Hepatic stellate cell (primary cell): ENCODE results near the gene EML6.
"Not testable (repeated sequence)": the region's sequence is repeated elsewhere in the genome, so short reads cannot be mapped to it uniquely, and the experiment has no call there.

Source experiments
- DNase-seq: peaks from one replicate; pipeline ENCODE4 v3.0.0; 2011; ENCODE audit warnings: low spot score

Gene EML6

DNA sequence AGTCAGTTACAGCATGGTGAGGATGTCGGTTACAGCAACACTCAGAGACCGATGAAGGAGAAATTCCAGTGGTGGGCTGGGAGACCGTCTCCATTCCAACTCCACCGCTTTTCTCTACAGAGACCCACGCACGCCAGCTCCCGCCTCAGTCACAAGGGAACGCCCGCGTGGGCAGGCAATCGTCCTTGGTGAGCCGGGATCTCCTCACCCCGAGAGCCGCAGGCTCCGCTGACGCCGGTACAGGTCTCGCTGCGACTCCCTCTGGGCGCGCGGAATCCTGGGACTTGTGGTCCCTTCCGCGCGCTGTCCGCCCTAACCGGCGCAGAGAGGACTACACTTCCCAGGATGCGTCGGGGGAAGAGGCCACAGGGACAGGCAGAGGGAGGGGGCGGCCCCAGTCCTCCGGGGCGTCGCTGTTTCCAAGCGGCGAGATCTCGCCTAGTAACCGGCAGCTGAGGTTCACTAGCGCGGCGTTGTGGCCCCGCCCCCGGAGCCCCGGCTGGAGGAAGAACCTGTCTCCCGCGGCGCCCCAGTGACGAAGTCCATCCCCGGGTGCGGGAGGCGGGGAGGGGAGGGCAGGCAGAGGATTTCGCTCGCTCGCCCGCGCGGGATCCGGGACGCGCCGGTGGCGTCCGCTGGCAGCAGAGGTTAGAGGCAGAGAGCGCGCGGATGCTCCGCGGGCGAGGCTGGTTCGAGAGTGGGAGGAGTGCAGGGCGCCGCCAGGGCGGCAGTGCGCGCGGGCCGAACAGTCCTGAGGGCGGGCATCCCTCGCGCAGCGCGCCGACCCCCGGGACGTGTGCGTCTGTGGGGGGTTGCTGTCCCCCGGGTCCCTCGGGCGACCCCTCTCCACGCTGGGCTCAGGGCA, at the start of gene EML6:
TSS of gene EML6 (plus strand) at position 532 of the 865 bp plus-strand sequence. CDS start 1,400 bp downstream, outside the sequence.
- peak; percentile 98 for DNase-seq

DNA sequence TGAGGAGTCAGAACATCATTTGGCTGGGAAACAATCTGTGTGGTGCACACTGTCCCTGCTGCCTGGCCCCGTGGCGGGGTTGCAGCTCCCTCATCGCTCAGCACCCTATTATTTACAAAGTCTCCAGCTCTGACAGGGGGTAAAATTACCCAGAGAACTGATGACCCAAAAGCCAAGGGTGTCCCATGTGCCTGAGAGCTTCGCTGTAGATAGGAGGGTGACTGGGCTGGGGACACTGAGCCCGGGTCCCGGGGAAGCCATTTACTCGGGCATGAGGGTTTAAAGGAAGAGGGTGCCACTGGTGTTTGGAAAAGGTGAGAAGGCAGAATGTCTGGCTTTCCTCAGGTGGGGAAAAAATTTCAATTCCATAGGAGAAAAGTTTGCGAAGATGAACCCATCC, 48.2 kb upstream of the EML6 start:
- DNase-seq: no peak

DNA sequence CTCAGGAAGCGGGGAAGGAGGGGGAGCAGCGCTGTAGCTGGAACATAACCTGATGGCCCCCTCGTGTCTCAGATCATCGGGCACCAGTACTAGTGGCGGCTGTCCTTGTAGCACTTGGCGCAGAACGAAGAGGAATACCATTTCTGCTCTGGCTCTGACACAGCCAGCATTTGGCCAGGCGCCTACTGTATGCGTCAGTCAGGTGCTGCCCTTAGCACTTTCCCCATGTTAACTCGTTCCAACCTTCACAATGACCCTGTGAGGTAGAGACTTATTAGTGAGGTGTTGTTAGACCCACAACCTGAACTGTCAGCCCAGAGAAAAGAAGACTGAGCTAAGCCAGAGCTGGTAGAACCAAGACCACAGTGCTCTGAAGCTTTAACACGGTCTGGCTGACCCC, 47.7 kb upstream of the EML6 start:
- no peak for DNase-seq

DNA sequence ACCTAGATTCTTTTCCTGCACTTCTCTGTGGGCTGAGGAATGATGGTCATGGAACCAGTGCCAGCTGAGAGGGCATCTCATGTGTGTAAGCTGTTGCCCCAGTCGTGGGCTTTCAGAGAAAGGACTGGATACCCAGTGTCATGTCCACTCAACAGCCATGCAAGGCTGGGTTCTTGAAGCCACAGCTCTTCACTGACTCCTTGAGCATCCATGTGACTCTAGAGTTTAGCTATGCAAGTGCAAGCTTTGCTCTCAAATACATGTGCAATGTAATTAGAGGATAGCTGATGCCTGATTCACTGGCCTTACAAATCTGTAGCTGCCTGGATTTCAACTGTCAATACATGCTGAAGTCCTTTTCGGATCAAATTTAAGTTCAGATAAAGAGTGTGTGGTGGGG, 46.8 kb upstream of the EML6 start:
- DNase-seq: peak; percentile 27

DNA sequence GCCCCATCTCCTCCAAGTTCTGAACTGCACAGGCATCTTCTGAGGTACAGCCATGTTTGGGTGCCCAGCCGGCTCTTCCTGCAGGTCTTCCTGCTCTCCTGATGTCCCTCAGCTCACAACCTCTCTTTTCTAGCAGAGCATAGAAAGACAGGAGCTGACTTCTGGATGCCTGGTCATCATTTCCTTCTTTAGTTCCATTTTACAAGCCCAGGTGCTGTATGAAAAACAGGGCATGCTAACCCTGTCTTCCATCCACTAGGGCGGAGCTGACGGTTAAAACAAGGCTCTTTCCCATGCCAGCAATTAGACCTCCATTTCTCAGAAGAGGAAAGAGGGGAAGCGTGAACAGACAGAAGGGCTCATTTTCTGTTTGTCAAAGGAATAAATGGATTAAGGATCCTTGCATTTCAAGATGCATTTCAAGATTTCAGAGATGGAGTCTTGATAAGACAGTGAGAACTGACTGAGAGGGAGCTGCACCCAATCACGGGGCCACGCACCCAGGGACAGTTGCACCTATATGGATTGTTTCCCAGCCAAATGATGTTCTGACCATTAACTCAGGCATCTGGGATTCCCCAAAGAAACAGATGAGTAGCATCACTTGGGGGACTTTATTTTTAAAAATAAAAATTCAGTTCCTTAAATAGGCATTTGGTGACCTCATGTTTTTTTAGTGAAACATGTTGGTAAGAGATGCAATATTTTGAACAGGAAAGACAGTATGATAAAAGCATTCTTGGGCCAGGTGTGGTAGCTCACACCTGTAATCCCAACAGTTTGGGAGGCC, 45.8 kb upstream of the EML6 start:
- DNase-seq: no peak

DNA sequence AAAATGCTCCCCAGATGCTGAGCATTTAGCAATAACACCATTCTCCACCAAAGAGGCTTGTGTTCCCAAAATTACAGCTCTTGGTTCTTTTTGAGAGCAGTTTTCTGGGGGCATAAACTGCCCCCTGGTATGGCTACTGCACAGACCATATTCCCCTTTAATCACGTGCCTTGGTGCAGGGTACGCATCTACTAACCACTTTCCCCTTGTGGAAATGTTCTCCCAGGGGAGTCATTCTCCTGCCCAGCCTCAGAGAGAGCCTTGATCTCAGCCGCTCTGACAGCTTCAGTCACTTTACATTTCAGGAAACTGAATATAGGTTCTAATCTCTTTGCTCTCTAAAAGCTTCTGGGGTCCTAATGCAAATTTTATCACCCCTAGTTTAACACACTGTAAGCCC, 44.7 kb upstream of the EML6 start:
- no peak for DNase-seq

DNA sequence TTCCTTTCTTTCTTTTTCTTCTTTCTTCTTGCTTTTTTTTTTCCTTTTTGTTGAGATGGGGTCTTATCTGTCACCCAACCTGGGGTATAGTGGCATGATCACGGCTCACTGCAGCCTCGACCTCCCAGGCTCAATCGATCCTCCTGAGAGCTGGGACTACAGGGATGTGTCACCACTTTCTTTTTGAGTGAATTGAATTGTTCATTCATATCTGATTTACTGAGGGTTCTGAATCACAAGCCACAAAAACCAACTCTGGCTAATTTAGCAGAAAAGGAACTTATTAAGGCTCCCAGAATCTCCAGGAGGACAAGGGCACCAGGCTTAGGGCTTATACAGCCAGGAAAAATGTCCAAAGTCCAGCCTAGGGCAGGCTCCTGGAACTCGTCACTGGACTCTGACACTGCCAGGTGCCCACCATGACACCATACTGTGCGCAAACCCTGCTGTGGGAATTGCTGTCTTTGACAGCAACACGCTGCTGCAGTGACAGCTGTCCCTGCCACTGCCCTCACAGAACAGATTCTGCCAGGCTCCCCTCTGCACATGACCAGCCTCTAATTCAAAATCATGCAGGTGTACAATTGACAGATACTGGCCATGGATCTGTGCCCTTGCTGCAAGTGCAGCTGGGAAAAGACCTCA, 42.9 kb upstream of the EML6 start:
- no peak for DNase-seq

DNA sequence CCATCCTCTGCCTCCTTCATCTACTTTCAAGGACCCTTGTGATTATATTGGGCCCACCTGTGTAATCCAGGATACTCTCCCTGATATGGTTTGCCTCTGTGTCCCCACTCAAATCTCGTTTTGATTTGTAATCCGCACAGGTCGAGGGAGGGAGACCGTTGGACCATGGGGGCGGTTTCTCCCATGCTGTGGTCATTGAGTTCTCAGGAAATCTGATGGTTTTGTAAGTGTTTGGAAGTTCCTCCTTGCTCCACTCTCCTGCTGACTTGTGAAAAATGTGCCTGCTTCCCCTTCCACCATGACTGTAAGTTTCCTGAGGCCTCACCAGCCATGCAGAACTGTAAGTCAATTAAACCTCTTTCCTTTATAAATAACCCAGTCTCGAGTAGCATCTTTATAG, 42.0 kb upstream of the EML6 start:
- DNase-seq: no peak

DNA sequence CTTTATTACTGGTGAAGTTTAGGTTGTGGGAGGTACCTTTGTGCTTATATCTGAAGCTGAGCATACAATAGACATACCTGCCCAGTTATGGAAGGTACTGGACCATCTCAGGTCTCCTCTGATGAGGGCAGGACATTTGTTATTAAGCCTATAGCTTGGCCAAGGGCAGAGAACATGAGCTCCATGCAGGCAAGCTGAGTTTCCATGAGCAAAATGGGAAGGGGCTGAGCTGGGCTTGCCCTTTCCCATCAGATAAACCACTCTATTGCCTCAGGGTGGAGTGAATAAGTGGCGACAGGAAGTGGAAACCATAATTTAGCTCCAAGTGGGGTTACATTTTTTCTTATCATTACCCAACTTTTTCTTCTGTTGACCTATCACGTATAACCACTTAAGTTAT, 39.9 kb upstream of the EML6 start:
- DNase-seq: no peak

DNA sequence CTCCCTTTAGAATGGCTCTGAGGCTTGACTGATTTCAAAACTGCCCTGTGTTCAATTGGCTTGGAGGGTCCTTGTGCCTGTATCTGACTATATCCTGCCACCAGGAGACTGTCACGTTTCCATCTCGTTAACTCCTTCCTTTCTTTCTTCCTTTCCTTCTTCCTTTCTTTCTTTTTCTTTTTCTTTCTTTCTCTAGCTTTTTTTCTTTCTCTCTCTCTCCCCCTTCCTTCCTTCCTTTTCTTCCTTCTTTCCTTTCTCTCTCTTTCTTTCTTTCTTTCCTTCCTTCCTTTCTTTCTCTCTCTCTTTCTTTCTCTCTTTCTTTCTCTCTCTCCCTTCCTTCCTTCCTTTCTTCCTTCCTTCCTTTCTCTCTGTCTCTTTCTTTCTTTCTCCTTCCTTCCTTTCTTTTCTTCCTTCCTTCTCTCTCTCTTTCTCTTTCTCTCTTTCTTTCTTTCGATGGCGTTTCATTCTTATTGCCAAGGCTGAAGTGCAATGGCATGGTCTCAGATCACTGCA, 38.1 kb upstream of the EML6 start:
- no peak for DNase-seq

DNA sequence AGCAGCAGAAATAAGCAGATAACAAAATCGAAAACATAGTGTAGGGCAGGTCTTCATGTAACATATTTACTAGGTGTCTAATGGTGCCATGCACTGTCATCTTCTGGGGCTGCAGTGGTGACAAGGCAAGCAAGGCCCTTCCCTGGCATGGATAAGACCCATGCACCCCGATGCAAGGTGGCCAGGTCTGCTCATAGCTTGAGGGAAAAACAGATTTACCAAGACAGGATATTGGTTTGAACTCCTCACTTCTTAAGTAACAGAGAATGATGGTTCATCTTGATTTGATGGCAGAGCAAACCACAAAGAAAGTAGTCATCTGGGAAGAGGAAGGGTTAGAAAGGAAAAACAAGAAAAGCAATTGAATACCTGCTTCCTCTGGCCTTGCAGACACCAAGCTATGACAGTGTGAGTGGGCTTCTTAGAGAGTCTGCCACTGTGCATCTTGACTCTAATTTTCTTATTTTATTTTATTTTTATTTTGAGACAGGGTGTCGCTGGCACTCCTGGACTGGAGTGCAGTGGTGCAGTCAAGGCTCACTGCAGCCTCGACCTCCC, 35.8 kb upstream of the EML6 start:
- DNase-seq: no peak

DNA sequence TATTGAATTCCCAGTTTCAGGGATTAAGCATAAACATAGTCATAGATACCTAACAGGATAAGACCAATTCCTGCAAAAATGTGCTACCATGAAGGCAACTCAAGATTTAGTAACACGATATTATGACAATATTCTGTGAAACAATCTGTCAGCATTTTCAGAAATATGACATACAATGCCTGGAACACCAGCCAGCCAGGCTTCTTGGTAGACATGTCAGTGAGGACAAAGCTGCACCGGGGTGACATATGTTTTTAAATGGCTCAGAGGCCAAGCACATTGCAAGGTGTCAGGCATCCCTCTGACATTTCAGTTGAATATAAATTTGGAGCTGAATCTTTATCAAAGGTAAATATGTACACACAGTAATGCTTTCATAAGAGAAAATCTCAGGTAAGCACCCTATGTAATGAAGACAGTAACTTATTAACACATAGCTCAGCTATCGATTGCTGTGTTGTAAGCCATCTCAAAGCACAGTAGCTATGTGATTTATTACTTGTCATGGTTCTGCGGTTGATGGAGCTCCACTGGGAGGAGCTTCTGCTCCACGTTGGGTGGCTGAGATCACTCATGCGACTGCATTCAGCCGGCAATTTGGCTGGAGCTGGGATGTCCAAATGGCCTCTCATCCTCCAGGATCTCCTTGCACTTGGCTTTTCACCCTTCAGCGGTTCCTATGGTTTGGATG, 31.9 kb upstream of the EML6 start:
- no peak for DNase-seq

DNA sequence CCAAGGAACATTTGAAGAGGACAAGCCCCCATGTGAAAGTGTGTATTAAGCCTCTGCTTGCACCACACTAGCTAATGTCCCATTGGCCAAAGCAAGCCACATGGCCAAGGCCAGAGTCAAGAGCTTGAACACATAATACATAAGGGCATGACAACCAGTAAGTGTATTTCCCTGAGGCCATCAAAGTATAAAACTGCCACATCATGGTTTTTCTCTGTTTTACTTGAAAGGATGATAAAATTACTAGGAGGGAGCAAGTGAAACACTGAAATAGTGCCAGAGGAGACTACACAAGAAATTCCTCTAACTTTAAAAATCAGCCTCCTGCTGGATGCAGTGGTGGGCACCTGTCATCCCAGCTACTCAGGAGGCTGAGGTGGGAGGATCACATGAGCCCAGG, 30.9 kb upstream of the EML6 start:
- DNase-seq: no peak

DNA sequence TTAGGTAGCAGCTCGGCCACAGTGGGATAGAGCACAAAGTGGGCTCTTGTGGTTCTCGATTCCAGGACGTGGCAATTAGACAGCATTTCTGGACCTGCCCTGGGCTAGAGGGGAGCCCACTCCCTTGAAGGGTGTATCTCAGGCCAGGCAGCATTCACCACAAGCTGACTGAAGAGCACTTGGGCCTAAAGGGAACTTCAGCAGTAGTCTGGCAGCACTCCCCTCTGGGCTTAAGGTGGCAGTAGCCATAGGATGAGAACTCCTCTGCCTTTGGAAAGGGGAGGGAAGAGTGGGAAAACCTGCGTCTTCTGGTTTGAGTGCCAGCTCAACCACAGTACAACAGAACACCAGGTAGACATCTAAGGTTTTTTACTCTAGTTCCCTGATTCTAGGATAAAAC, 28.1 kb upstream of the EML6 start:
- DNase-seq: no peak

DNA sequence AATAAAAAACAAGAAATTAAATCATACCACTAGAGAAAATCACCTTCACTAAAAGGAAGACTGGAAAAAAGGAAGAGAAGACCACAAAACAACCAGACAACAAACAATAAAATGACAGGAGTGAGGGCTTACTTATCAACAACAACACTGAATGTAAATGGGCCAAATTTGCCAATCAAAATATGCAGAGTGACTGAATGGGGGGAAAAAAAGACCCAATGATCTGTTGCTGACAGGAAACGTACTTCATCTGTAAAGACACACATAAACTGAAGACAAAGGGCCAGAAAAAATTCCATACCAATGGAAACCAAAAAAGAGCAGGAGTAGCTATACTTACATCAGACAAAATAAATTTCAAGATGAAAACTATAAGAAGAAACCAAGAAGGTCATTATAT, 25.5 kb upstream of the EML6 start:
- no peak for DNase-seq

DNA sequence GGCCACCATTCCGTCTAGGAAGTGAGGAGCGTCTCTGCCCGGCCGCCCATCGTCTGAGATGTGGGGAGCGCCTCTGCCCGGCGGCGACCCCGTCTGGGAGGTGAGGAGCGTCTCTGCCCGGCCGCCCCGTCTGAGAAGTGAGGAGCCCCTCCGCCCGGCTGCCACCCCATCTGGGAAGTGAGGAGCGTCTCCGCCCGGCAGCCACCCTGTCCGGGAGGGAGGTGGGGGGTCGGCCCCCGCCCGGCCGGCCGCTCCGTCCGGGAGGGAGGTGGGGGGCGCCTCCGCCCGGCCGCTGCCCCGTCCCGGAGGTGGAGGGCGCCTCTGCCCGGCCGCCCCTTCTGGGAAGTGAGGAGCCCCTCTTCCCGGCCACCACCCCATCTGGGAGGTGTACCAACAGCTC, 24.5 kb upstream of the EML6 start:
- not testable (repeated sequence) for DNase-seq

DNA sequence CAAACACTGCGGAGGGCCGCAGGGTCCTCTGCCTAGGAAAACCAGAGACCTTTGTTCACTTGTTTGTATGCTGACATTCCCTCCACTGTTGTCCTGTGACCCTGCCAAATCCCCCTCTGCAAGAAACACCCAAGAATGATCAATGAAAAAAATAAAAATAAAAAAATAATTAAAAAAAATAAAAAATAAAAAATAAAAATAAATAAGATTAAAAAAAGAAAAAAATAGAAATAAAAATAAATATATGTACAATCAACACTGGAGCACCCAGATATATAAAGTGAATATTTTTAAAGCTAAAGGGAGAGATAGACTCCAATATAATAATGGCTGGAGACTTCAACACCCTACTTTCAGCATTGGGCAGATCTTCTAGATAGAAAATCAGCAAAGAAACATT, 23.8 kb upstream of the EML6 start:
- DNase-seq: no peak

DNA sequence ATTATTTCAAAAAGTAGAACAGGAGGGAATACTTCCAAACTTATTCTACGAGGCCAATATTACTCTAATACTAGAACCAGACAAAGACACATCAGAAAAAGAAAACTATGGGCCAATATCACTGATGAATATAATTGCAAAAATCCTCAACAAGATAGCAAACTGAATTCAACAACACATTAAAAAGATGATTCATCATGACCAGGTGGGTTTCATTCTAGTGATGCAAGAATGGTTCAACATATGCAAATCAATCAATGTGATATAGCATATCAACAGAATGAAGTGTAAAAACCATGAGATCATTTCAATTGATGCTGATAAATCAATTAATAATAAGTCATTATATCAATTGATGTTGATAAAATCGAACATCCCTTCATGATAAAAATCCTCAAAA, 22.4 kb upstream of the EML6 start:
- no peak for DNase-seq

DNA sequence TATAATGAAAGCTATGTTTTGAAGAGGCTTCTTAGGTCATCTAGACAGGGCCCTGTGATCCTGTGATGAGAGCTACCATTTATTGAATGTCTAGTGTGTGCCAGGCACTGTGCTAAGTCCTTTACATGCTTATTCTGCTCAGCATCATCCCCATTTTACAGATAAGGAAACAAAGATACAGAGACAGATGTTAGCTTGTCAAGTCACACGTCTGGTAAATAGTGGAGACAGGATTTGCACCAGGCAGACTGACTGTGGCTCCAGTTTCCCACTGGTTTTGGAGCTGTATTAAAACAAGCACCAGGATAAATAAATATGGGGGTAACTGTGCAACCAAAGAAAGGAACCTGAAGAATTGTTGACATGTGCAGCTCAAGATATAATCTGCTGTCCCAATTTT, 19.2 kb upstream of the EML6 start:
- no peak for DNase-seq

DNA sequence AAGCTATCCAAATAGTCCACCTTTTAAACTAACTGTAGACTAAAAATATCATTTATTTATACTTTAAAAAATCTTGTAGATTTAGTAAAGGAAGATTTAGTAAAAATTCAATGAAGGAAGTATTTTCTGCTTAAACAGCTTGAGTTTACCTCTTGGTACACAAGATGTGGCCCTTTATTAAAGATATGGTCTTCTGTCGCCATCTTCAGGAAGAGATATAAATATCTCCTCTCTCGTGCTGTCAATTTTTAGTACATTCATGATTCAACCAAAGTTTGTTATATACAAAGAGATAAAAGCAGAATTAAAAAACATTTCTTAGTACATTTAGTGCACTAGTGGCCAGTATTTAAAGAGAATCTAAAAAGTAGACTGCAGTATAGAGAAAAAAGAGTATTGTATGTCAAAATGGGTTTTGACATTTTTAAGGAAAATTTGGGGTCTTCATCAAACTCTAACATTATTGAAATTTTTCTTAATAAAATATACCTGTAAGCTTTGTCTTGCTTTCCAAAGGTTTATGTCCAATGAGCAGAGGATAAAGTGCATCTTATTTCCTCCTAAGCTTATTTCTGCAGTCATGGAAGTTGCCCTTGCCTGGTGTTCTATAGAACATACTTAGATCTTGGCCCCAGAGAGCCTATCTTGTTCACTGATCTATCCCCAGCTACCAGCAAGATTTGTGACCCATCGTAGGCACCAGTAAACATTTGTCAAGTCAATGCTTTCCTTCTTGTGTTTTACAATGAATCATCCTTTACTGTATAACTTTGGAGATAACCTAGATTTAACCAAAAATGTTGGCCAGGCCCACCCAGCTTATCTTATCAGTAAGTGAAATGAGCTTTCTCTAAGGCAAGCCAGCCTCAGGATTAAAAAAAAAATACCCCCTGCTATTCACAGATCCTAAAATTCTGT, 18.5 kb upstream of the EML6 start:
- DNase-seq: peak; percentile 41

DNA sequence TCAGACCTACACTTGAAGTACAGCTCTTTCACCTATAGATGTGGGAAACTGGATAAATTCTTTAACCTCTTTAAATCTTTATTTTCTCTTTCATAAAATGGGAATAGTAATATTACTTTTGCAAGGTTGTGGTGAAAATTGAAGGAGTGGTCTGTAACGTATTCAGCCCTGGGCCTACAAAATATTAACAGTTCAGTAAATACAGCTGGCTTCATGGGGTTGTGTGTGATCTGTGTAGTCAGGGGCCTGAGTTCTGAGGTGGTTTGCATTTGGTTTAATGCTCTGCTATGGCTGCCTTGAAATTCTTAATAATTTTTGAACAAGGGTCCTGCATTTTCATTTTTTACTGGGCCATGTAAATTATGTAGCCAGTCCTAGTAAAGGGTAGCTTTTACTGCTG, 16.8 kb upstream of the EML6 start:
- no peak for DNase-seq
